GM11168 (cell line): ENCODE results near the gene KLHL21.
"Not testable (repeated sequence)": the region's sequence is repeated elsewhere in the genome, so short reads cannot be mapped to it uniquely, and the experiment has no call there.

ENCODE experiments used
- in situ Hi-C: fragments of 300-500 bp; cut with MboI; formaldehyde crosslinking; loops from one replicate; pipeline ENCODE4 v1.12.0; 2022; ENCODE audit warnings: low sequenced_read_pairs; ENCODE audit not compliant: unreplicated experiment

KLHL21 gene, protein sequence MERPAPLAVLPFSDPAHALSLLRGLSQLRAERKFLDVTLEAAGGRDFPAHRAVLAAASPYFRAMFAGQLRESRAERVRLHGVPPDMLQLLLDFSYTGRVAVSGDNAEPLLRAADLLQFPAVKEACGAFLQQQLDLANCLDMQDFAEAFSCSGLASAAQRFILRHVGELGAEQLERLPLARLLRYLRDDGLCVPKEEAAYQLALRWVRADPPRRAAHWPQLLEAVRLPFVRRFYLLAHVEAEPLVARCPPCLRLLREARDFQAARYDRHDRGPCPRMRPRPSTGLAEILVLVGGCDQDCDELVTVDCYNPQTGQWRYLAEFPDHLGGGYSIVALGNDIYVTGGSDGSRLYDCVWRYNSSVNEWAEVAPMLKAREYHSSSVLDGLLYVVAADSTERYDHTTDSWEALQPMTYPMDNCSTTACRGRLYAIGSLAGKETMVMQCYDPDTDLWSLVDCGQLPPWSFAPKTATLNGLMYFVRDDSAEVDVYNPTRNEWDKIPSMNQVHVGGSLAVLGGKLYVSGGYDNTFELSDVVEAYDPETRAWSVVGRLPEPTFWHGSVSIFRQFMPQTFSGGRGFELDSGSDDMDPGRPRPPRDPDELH

DNA sequence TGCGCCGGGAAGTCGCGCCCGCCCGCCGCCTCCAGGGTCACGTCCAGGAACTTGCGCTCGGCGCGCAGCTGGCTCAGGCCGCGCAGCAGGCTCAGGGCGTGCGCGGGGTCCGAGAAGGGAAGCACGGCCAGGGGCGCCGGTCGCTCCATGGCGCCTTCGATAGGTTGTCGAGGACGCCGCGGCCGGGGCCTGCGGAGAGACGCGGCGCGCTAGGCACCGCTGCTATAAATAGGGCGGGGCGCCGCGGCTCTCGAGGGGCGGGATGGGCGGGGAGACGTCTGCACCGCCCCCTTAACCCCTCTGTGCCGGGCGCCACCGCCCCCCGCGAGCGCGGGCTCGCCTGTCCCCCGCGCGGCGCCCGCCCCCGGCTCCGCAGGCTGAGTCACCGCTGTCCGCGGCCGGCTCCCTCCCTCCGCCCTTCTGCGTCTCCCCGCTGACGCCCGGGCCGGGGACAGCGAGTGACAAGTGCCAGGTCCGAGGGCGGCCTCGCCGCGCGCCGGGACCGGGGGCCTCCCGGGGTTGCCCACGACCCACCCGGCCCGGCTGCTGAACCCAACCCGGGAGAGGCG lies at the start of gene KLHL21:
Gene KLHL21 (minus strand): TSS at position 201 of the 569 bp plus-strand sequence. CDS start 52 bp downstream, at position 149.
- in situ Hi-C loops, result no loop called here

DNA sequence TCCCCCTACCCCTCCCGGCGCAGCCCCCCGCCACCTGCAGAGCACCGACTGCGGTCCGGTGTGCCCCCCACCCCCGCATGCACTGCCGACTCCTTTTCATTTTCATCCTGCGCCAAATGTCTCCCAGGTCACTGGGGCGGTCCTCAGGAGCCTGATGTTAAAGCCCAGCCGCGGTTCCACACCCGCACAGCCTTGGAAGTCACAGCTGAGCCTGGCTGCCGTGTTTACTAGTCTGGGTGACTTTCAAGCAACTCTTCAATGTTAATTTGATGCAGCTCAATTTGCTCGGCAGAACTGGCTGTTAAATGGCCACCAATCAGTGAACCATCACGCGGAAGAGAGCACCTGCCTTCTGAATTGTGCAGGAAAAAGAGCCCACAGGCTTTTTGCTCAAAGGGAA lies 49.2 kb upstream of the KLHL21 start:
- in situ Hi-C loops, result no loop called here

DNA sequence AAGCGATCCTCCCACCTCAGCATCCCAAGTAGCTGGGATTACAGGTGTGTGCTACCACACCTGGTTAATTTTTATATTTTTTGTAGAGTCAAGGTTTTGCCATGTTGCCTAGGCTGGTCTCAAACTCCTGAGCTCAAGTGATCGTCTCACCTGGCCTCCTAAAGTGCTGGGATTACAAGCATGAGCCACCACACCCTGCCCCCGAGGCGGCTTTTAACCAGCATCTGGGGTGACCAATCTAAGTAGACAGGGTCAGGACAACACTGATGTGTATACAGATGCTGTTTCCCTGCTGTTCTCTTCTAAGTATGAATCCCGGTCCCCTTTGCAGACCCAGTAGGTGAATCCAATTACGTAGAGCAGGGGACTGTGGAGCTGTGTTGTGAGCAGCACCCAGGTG lies 45.9 kb upstream of the KLHL21 start:
- in situ Hi-C loops, result no loop called here

DNA sequence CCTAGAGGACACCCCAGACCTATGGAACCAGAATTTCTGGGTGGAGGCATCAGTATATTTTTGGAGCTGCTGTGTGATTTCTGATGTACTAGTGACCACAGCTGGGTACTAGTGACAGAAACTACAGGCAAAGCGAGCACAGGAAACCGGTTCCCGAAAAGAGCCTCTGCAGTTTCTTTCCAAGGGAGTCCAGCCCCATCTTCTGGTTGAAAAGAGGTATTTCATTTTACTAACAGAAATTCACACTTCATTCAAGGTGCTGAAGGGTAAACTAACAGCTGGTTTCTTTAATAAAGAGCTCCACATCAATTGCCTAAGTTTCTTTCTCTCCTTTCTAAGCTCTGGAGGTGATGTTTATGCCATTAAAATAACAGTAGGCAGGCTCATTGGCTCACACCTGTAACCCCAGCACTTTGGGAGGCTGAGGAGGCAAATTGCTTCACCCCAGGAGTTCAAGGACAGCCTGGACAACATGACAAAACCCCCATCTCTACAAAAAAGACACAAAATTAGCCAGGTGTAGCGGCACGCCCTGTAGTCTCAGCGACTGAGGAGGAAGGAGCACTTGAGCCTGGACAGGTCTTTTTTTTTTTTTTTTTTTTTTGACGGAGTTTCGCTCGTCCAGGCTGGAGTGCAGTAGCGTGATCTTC lies 44.0 kb upstream of the KLHL21 start:
- in situ Hi-C loops, result no loop called here

DNA sequence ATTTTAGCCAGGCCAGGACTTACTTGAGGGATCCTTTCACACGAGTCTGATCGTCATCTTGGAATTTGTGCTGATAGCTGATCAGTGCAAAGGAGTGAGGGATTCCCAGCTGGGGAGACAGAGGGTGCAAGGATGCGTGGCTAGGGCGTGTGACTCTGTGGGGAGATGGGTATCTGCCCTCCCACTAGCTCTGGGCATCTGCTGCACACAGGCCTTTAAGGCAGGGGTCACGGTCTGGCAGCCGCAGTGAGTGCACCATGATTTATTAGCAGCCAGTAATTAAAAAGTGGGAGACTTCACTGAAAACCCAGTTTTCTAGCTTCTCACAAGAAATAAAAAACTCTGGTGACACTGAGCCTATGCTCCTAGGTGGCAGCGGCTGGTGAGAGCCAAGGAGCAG lies 42.3 kb upstream of the KLHL21 start:
- in situ Hi-C loops, result no loop called here

DNA sequence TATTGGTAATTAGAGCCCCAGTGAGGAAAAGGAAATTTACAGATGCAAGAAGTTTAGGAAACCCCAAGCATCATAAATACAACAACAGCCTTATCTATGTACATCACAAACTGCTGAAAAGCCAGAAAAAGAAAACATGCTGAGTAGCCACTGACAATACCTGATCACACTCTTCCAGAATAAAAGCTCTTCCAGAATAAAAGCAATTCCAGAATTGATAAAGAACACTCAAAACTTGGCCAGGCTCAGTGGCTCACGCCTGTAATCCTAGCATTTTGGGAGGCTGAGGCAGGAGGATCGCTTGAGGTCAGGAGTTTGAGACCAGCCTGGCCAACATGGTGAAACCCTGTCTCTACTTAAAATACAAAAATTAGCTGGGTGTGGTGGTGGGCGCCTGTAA lies 38.2 kb upstream of the KLHL21 start:
- in situ Hi-C loops, result not testable (repeated sequence)

DNA sequence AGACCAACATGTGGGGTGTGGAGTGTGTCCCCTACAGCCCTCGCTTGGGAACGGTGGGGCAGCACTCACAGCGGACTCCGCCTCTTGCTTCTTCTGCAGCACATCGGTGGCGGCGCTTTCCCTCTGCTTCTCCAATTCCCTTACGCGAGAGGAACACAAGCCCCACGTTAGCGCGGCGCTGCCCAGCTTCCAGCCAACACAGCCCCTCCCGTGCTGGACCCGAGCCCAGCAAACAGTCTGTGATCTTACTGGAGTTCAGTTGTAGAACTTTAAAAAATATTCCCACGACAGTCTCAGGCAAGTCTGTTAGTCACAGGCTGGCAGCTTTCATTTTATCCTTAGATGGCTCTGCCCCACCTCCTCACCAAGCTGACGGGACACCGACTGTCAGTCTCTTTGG lies 35.6 kb upstream of the KLHL21 start:
- in situ Hi-C loops, result no loop called here

DNA sequence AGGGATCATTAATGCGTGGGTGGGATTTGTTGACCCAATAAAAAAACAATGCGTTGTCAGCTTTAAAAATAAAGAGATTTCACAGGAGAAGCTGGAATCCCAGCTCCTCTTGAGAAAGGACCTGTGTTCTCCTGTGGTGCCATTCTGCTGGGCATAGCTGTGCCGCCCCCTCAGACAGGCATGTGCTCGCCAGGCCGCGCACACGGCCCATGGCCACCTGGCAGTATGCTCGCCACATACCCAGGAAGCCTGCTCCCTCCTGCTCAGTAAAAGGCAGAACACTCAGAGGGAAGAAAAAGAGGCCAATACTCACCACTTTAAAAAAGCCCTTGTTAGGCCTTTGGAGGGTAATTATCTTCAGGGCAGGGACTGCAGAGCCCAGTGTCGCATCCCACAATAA lies 35.1 kb upstream of the KLHL21 start:
- in situ Hi-C loops, result no loop called here

DNA sequence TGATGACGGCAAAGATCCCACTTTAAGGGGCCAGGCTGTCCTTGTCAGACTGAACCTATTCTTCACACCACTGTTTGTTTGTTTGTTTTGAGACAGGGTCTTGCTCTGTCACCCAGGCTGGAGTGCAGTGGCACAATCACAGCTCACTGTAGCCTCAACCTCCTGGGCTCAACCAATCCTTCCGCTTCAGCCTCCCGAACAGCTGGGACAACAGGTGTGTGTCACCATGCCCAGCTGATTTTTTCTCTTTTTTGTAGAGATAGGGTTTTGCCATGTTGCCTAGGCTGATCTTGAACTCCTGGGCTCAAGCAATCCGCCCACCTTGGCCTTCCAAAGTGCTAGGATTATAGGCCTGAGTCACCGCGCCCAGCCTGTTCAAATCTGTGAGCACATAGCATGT lies 34.1 kb upstream of the KLHL21 start:
- in situ Hi-C loops, result not testable (repeated sequence)

DNA sequence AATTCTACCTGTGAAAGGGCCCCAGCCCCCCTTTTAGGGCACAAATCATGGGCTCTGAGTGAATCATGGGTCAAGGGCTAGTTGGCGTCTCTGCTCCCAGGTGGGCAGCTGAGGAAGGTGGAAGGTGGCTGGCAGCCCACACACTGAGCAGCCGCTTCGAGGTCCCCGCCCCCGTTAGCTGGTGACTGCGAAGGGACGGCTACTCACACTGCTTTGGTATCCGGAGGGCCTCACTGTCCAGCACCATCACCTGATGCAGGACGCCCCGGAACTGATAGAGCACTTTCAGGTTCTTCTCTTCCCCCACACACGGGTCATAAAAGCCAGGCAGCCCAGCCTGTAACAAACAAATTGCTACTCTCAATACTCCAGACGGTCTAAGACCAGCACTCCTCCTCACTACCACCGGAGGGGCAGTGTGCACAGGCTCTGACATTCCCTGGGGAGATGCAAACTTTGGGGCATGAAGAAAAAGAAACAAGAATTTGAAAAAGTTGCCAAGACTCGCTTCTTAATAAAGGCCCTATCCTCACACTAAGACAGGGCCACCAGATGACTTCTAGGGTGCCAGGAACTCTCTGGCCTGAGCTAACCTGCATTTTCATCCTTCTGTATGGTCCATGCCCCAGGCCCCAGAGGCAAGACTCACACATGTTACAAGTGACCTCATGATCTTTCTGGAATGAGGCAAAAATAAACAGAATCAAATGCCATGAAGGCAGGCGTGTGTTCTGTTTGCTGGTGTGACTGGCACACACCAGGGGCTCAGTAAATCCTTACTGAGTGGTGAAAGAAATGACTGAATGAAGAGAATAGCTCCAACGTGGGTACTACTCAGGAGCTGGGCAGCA lies 33.5 kb upstream of the KLHL21 start:
- in situ Hi-C loops, result no loop called here

DNA sequence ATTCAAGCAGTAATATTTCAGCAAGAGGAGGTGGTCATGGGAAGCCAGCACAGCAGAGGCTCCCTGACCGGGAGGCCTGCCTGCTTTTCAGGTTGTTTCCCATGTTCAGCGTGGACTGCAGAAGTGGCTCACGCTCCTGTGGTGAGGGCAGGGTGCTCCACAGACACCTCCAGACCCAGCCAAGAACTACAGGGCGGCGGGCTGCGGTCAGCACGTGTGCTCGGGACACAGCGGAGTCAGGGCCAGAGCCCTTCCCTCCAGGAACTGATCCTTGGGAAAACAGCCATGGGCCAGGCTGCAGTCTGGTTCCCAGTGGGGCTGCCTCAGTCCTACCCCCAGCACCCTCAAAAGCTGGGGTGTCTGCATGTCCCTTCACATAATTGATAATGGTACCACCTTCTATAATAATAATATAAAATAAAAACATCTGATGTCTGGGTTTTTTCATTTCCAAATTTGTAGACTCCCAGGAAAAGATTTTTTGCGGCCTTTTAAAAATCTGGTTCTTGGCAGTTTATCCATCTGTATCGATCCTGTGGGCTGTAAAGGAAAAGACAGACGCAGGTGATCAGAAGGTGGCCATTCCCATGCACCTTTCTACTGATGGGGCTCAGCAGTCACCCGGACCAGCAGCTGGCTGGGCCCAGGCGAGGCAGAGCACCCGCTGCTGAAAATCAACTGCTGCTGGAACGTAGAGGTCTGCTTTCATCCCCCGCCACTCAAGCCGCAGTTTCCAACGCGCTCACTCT lies 32.7 kb upstream of the KLHL21 start:
- in situ Hi-C loops, result no loop called here

DNA sequence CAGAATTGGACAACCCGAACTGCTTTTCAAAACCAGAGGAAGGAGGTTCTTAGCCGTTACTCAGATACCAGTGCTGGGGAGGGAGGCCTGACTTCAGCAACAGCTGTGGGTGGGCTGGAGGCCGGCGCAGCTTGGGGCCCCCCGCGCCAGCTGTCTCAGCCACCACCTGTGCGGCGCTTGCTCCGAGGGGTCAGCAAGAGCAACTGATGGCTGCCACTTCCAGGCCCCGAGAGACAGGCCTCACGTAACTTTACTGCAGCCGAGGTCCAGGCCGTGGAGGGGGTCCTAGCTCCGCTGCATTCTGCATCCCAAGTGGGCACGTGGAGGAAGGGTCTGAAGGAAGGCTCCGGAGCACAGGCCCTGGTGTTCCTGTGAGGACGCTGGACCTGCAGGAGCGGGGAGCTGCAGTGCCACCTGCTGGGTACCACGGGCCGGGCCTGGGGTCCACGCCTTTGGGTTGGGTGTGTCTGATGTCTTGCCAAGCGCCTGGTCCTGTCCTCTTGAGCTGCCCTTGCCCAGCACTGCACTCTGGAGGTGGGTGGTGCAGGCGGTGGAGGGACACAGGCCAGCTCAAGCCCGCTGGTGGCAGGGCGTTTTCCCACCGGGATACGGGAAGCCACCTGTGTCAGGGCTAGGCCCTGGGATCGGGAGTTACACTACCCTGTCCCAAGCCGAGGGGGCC lies 31.8 kb upstream of the KLHL21 start:
- in situ Hi-C loops, result no loop called here

DNA sequence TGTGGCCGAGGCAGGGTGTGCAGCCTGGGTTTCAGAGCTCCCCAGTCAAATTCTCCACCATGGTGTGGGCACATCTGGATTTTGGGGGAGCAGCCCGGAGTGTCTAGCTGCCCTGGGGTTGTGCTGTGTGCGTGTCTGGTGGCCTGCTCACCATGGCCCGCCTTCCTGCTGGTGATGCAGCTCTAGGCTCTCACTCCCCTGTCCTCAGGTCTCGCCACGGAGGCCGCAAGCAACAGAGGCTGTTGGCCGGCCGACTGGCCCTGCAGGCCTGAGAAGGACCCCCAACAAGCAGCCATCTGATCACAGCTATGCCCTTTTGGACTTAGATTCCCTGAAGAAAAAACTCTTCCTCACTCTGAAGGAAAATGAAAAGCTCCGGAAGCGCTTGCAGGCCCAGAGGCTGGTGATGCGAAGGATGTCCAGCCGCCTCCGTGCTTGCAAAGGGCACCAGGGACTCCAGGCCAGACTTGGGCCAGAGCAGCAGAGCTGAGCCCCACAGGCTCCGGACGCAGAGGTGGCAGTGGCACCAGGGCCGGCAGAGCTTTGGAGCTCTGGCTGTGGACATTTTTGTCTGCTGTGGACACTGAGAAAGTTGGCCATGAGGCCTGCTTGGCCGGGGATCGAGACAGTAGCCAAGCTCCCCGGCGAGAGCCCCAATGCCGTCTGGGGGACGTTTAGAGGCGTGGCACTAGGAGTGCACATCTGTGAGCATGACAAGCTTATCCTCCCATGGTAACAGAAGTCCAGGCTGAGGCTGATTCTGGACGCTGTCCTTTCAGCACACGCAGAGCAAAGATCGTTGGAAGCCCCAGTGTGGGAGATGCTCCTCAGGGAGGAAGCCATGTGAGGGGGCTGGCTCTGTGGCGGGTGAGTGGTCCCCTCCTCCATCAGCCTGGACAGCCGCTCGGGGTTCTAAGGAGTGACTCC lies 30.2 kb upstream of the KLHL21 start:
- in situ Hi-C loops, result no loop called here

DNA sequence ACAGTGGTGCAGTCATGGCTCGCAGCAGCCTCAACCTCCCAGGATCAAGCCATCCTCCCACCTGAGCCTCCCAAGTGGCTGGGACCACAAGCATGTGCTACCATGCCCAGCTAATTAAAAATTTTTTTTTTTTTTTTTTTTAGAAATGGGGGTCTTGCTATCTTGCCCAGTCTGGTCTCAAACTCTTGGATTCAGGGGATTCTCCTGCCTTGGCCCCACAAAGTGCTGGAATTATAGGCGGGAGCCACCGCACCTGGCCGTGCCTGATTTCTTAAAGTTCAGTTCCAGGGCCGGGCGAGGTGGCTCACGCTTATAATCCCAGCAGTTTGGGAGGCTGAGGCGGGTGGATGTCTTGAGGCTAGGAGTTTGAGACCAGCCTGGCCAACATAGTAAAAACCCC lies 28.4 kb upstream of the KLHL21 start:
- in situ Hi-C loops, result no loop called here

DNA sequence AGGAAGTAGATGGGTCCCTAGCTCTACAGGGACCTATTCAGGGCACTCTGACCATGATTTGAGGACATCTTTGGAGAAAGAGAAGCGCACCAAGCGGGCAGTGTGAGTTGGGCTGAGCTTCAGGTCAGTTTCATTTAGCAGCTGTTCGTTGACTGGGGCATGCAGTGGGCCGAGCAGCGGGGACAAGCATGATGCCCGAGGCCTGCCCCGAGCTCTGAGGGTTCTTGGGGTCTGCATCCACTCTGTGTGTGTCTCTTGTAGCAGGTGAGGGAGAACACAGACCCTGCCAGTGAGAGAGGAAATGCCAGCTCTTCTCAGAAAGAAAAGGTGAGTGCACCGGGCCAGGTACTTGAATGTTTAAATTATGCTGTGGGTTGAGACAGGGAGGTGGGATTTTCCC lies 27.4 kb upstream of the KLHL21 start:
- in situ Hi-C loops, result no loop called here

DNA sequence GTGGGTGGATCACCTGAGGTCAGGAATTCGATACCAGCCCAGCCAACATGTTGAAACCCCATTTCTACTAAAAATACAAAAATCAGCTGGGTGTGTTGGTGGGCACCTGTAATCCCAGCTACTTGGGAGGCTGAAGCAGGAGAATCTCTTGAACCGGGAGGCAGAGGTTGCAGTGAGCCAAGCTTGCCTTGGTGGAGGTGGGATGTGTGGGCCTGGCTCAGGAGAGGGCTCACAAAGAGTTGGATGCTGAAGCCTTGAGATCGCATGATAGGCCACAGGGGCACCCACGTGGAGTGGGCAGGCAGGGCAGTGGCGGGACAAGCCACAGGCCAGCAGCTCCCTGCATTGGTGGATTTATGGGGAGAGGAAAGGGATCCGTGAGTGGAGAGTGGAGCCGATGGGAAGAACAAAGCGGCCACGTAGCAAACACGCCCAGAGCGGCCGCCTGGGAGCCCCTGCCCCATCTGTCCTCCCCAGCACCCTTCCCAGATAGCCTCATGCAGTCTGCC lies 26.4 kb upstream of the KLHL21 start:
- in situ Hi-C loops, result no loop called here

DNA sequence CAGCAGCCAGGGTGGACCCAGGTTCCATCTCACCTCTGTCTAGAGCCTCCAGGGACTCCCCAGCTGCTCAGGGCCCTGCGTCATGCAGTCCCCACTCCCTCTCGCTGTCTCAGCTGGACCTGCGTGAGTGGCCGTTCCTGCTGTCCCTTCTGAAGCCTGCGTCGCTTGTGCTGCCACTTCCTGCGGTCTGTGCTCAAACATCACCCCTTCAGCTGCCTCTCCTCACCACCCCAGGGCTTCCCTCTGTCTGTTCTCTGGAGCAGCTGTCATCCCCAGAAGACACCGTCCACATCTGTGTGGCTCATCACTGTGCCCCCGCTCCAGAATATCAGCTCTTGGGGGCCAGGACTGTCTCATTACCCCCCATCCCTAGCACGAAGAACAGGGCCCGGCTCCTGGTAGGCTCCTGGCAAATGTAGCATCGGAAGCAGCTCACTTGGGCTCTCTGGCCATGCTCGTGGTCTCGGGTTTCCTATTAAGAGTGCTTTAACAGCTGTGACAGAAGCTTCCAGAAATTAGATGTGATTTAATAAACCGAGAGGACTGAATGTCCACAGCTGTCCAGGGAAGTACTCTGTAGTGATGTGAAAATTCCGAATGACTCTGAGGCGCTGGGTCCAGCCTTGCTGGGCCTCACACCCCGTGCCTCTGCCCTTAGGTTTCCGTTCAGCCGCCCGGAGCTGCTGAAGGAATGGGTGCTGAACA lies 25.3 kb upstream of the KLHL21 start:
- in situ Hi-C loops, result no loop called here
